Mononuclear cell (primary cell): ENCODE results near the gene PTPRG. TPM values are rescaled to one million over a fixed set of nuclear protein-coding genes. Genes with fewer than 3 reads are reported as not detected.

Experiments
- H3K27me3 ChIP-seq: 2 replicates; pipeline ENCODE4 v1.6.0; 2011; ENCODE audit warnings: low read length, control low read depth; ENCODE audit not compliant: insufficient read depth
- H3K4me1 ChIP-seq: 2 replicates; pipeline ENCODE4 v1.5.1; 2011; ENCODE audit warnings: mild to moderate bottlenecking, low read length, control low read depth; ENCODE audit not compliant: insufficient read depth
- H3K4me3 ChIP-seq: 2 replicates; pipeline ENCODE4 v1.5.1; 2011; ENCODE audit warnings: mild to moderate bottlenecking, low read length, moderate library complexity
- H3K9me3 ChIP-seq: 2 replicates; pipeline ENCODE4 v1.5.1; 2011; ENCODE audit warnings: low read depth, mild to moderate bottlenecking, control low read depth, low read length
- total RNA-seq: library from RNA; depleted of rRNA; stranded (reverse); fragments of >200 nt; gene quantifications from one replicate; pipeline ENCODE4 v1.2.3, GENCODE V29; 2012

The PTPRG gene
- total RNA-seq, 1 donor: 0.42 TPM

DNA sequence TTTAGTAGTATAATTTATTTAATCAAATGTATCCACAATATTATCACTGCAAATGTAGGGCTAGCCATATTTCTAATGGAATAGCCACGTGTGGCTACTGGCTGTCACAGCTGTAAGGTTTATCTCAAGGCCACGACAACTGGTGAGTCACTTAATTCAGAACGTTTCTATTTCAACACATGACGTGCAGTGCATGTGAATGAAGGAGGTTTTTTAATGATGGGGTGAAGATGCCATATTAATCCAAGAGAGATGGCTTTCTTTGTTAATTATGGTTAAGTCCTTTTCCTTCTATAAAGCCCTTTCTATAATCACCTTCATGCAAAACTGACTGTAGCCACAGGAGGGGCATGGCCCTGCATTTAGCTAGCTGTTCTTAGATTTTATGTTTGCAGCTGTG, 600.0 kb downstream of the PTPRG start:
- Histone ChIP-seq H3K4me3 (no peak overlapping the region), H3K9me3 (no peaks in the 10 kb centered on the region), H3K4me1 (no peaks in the 10 kb centered on the region), H3K27me3 (no peaks in the 10 kb centered on the region)

DNA sequence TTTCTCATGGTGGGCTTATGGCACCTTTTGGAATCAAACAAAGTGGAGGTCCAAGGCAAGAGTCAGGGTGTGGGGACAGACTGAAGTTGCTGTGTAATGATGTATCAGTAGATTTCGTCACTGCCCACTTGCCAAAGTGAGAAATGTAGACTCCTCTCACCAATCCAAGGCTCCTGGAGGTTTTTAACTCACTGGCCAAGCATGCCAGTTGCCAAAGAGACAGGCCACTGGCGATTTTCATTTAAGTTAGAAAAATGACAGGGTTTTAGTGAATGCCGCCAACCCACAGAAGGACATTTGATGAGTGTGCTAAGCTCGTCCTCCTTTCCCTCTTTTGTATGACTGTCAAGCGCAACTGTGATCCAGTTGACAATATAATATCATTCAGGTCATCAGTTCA, 602.8 kb downstream of the PTPRG start:
- Histone ChIP-seq H3K27me3 (no peaks in the 10 kb centered on the region), H3K4me1 (no peaks in the 10 kb centered on the region), H3K4me3 (no peak overlapping the region), H3K9me3 (no peaks in the 10 kb centered on the region)

DNA sequence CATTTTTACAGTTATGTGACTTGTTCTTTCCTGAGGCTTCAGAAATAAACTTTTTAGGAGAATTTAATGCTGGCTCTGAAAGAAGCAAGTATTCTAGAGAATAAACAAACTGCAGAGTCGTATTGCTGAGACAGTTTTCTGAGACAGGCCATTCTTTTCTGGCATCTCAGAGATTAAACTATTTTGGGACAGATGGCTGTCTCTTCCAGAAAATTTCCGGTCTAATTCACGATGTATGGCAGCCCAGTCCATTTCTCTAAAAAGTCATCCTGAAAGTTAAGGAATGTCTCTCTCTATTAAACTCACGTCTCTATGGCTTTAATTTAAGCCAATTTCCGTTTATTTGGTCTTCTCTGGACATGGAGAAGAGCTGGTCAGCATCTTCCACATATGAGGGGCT, 603.4 kb downstream of the PTPRG start:
- Histone ChIP-seq H3K9me3 (no peaks in the 10 kb centered on the region), H3K4me1 (no peaks in the 10 kb centered on the region), H3K4me3 (no peak overlapping the region), H3K27me3 (no peaks in the 10 kb centered on the region)

DNA sequence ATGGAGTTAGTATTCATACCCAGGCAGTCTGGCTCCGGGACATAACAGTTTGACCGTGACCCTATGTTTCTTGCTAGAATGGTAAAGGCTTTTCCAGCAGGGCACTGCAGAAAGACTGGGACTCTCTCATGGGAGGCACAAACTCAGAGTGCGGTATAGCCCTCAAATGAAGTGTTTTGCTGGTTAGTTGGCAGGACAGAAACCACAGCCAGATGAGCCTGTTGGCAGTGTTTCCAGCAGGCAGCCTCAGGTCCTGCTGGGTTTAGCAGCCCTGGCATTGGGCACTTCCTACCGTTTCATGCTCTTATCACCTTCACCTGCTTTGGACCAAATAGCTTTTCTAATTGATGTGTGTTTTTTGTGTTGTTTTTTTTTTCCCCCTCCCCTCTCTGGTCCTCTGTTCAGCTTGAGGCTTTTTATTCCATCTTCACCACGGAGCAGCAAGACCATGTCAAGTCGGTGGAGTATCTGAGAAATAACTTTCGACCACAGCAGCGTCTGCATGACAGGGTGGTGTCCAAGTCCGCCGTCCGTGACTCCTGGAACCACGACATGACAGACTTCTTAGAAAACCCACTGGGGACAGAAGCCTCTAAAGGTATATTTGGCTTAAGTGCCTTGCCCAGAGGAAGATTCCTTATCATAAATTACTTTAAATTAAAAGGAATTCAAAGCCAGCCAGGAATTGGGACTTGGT, 606.3 kb downstream of the PTPRG start:
- H3K9me3 ChIP-seq: no peaks in the 10 kb centered on the region
- no peaks in the 10 kb centered on the region for H3K27me3 ChIP-seq

DNA sequence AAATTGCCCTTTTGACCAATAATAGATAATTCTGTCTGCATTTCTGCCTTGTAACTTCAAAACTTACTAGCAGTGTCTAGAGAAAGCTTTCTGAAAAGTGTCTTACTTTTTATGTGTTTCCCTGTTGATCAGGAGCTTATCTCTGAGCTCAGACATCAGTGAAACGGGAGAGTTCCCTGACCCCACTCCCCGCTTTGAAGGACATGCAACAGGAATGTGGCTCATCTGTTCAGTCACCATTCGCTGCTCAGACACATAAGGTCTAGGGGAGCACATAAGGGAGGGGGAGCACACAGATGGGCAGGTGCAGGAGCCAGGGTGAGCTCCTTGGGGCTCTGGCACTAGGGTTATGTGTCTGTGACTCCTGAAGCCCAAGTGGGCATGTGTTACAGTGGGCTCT, 607.0 kb downstream of the PTPRG start:
- Histone ChIP-seq H3K4me1 (no peaks in the 10 kb centered on the region), H3K27me3 (no peaks in the 10 kb centered on the region), H3K4me3 (no peak overlapping the region), H3K9me3 (no peaks in the 10 kb centered on the region)

More for the DNA sequence above, 606.3 kb downstream of the PTPRG start:
- Histone ChIP-seq H3K4me3 (no peak overlapping the region), H3K4me1 (no peaks in the 10 kb centered on the region)

DNA sequence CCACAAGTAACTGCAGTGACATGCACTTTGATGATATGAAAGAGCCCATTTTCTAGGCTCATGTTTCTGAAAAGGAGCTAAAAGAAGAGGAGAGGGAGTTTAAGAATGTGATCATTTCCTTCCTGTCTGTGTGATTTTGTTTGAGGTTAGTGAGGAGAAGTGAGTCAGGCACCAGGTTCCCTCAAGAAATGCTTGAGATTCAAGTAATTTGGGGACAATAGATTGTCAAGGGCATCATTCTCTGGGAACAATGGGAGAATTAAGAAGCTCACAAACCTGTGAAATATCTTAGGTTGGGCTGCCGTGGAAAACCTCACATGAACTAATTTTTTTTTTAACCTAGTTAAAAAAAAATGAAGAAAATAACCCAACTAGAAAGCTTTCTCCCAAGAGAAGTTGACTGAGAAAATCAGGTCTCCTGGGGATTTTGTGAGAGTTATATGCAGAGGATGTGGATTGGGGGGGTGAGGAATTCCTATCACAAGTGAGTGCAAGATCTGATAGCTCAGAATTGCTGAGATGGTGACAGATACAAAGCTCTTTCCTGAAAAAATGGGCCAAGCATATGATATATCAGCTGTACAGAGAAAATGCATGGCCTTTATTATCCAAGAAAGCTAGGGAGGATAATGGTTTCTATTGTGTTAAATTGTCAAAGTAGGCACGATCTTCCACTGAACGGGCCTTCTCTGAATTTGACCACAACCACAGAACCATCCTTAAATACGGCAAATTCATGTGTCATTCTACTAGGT, 608.7 kb downstream of the PTPRG start:
- H3K27me3 ChIP-seq: no peaks in the 10 kb centered on the region
- no peak overlapping the region for H3K4me3 ChIP-seq
- H3K9me3 ChIP-seq: no peaks in the 10 kb centered on the region
- no peaks in the 10 kb centered on the region for H3K4me1 ChIP-seq

DNA sequence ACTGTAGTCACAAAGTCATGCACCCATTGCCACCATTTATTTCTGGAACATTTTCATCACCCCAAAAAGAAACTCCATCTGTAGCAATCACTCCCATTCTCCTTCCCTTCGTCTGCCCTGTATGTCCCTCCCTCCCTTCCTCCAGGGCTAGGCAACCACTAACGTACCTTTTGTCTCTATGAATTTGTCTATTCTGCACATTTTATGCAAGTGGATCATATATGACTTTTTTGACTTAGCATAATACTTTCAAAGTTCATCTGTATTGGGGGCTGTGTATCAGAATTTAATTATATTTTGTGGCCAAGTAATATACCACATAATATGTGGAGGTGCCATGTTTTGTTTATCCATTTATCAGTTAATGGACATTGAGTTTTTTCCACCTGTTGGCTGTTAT, 610.4 kb downstream of the PTPRG start:
- Histone ChIP-seq H3K4me3 (no peak overlapping the region), H3K4me1 (no peaks in the 10 kb centered on the region), H3K27me3 (no peaks in the 10 kb centered on the region), H3K9me3 (no peaks in the 10 kb centered on the region)

DNA sequence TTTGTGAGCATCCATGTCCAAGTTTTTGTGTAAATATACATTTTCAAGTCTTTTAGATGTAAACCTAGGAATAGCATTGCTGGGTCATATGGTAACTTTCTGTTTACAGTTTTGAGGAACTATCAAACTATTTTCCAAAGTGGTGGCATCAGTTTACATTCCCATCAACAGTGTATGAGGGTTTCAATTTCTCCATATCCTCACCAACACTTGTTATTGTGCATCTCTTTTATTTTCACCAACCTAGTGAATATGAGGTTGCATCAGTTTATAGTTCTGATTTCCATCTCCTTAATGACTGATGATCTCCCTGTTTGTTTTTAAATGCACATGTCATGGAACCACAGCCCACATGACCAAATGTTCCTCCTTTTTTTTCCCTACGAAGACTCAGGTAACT, 610.8 kb downstream of the PTPRG start:
- Histone ChIP-seq H3K4me1 (no peaks in the 10 kb centered on the region), H3K4me3 (no peak overlapping the region), H3K27me3 (no peaks in the 10 kb centered on the region), H3K9me3 (no peaks in the 10 kb centered on the region)

DNA sequence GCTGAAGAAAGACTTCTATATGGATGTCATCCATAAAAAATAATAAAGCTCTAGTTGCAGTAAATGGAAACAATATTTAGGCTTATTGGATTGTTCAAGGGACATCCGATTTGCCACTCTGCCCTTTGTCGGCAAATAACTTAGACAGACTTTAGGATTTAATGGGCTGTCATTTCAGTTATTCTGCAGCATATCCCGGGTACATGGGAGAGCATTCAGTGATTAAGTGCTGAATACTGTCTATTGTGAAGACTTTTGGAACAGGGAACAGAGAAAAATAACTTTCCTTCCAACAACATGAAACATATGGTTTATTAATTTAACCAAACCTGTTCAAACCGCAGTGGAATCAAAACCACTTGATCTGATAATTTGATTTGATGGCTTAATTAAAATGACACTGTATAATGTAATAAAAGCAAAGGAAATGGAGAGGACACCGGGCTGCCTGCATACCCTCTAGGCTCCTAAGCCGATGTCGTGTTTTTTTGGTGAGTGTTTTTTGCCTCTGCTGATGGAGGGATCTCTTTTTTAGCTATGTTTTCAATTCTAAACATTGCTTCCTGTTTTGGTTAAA, 612.7 kb downstream of the PTPRG start:
- no peaks in the 10 kb centered on the region for H3K4me1 ChIP-seq
- no peaks in the 10 kb centered on the region for H3K27me3 ChIP-seq
- H3K4me3 ChIP-seq: no peak overlapping the region
- no peaks in the 10 kb centered on the region for H3K9me3 ChIP-seq

DNA sequence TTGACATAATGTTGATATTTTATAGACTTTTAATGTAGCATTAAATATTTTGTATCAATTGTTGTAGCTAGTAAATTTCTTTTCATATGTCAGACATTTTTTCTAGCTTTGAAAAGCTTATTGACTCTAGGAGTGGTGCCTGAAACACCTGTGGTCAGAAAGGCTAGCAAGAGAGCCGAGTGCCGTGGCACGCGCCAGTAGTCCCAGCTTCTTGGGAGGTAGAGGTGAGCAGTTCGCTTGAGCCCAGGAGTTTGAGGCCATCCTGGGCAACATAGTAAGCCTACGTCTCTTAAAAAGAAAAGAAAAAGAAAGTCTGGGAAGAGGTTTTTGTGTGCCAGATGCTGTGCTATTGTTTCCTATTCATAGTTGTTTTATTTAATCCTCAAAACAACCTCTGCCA, 613.8 kb downstream of the PTPRG start:
- Histone ChIP-seq H3K27me3 (no peaks in the 10 kb centered on the region), H3K4me3 (no peak overlapping the region), H3K9me3 (no peaks in the 10 kb centered on the region), H3K4me1 (no peaks in the 10 kb centered on the region)

DNA sequence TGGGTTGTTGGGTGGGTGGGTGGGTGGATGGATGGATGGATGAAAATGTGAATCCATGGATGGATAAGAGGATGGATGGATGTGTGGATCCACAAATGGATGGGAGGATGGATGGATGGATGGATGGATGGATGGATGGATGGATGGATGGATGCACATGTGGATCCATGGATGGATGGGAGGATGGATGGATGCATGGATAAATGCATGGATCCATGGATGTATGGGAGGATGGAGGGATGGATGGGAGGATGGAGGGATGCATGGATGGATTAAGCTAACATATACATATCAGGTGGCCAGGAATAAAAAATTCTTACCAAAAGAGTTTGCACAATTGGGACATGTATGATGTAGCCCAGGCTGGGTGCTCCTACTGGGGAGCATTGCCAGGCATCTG, 616.7 kb downstream of the PTPRG start:
- no peaks in the 10 kb centered on the region for H3K27me3 ChIP-seq
- H3K9me3 ChIP-seq: no peaks in the 10 kb centered on the region
- no peak overlapping the region for H3K4me3 ChIP-seq
- H3K4me1 ChIP-seq: no peaks in the 10 kb centered on the region

DNA sequence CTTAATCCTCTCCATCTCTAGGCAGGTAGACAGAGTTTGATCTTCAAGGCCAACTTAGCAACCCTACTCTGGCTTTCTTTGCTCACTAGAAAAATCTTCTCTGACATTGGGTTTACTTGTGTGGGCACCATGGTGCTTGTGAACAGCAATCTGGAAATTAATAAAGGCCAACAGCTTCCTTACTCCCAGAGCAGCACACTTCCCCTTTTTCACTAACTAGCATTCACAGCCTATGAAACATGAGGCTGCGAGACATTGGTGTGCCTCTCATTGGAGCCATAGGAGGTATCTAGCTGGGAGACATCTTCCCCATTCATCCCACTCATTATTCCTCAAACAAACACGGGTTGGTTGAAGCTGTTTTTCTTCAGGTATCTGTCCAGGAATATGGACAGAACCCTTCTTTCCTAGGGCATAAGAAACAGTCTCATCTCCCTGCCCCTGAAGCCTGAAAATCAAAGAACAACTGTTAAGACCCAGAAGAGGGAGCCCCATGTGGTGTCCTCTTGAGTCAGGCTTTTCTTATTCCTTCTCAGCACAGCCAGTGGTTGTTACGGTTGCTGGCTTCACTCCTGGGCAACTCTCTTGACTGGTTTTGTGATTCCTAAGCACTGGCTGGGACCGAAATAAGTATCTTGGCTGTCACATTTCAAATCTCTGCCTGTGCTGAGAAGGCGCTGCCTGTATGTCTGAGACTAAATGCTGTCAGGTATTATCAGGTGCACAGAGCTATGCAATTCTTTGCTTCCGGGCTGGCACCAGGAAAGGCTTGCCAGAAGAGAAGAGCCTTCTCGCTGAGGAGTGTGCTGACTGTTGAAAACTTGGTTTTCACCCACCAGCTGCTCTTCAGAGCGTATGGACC, 617.6 kb downstream of the PTPRG start:
- Histone ChIP-seq H3K4me3 (no peak overlapping the region), H3K9me3 (no peaks in the 10 kb centered on the region), H3K4me1 (no peaks in the 10 kb centered on the region), H3K27me3 (no peaks in the 10 kb centered on the region)

DNA sequence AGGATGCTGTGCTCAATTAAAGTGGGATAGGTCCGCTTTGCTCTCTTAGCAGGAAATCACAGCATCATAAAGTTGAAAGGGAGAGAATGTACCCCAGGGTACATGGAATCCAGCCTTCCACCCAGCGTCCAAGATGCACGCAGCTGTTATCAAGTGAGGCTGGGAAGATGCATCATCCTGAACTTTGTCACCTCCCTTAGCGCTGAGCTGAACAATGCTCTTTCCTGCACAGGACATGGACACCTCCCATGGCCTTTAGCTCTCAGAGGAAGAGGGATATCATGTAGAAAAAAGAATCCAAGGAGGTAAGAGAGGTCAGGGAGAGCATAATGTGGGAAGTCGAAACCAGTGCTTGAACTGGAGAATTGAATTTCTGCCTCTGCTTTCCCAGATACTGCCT, 619.1 kb downstream of the PTPRG start:
- no peaks in the 10 kb centered on the region for H3K9me3 ChIP-seq
- no peaks in the 10 kb centered on the region for H3K4me1 ChIP-seq
- H3K4me3 ChIP-seq: no peak overlapping the region
- no peaks in the 10 kb centered on the region for H3K27me3 ChIP-seq

DNA sequence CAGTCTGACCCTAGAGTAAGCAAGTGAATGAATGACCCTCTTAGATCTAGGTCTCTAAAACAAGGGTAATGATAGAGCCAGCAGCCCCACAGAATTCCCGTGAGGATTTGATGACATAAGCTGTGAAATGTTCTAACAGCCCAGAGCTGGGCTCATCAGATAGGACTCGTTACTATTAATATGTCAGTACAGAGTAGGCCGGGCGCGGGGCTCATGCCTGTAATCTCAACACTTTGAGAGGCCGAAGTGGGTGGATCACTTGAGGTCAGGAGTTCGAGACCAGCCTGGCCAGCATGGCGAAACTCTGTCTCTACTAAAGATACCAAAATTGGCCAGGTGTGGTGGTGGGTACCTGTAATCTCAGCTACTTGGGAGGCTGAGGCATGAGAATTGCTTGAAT, 621.7 kb downstream of the PTPRG start:
- Histone ChIP-seq H3K27me3 (no peaks in the 10 kb centered on the region), H3K9me3 (no peaks in the 10 kb centered on the region), H3K4me1 (no peaks in the 10 kb centered on the region), H3K4me3 (no peak overlapping the region)

DNA sequence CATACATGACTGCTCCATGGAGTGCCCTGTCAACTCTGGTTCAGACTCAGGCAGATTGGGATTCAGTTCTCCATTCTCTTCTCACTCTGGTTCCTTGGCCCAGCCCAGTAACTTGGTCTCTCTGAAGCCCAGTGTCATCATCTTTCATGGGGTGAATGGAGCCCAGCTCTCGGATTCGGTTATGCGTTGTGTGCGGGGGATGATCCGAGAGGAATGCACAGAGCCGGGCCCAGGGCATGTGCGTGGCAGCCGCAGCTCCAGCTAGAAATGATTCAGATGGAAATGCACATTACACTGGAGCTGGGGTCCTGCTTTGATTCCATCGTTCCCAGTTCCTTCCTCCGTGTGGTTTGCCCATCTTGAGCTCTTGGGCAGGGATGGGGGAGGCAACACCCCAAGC, 622.6 kb downstream of the PTPRG start:
- Histone ChIP-seq H3K4me1 (peaks cover 4% of the 10 kb centered on the region), H3K9me3 (no peaks in the 10 kb centered on the region), H3K27me3 (no peaks in the 10 kb centered on the region), H3K4me3 (no peak overlapping the region)
